NCI-H2196 (cell line): ENCODE measurements around the gene UBE2D3.

Experiments used
- DNase-seq: peaks from one replicate; lab custom pipeline; 2025; ENCODE audit not compliant: unreplicated experiment; lab: John Stamatoyannopoulos, UW

The UBE2D3 gene

GRCh38 chr4:102792361-102792936 is 34.9 kb downstream of the UBE2D3 start:
- no peak for DNase-seq

DNA sequence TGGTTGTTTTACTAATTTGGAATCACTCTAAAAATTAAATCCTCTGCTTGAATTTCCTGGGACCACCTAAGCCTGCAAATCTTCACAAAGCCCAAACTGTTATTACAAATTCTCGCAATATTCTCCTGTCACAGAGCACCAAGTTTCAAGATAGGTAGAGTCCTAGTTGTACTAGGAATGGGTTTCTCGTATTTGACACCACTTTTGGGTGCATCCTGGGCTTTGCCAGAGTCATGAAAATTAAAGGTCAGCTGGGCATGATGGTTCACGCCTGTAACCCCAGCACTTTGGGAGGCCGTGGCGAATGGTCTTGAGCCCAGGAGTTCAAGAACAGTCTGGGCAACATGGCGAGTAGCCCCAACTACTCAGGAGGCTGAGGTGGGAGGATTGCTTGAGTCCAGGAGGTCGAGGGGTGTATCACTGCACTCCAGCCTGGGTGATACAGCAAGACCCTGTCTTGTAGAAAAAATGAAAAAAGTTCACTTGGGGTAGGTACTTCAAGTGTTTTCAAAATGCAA is 36.0 kb downstream of the UBE2D3 start:
- no peak for DNase-seq

GRCh38 chr4:102789317-102789717 is 38.0 kb downstream of the UBE2D3 start:
- no peak for DNase-seq

GRCh38 chr4:102787944-102788343 is 39.4 kb downstream of the UBE2D3 start:
- DNase-seq = no peak

- no peak for DNase-seq
These were observed 40.1 kb downstream of the UBE2D3 start for GRCh38 chr4:102787096-102787881.

DNA sequence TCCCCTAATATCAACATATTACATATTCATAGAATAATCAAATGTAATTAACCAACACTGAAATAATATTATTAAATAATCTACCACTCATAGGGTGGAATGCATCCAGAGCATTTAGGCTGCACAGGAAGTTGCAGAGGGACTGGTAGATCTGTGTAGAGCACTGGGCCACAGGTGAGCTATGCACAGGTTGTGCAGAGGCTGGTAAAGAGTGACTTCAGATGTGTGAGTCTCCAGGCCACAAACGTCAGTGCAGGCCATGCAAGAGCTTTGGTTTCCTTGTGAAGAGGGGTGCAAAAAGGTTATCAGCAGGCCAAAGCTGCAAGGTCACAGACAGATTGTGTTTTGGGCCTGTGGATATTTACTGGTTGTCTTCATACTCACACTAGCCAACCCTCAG is 41.1 kb downstream of the UBE2D3 start:
- DNase-seq = no peak

DNA sequence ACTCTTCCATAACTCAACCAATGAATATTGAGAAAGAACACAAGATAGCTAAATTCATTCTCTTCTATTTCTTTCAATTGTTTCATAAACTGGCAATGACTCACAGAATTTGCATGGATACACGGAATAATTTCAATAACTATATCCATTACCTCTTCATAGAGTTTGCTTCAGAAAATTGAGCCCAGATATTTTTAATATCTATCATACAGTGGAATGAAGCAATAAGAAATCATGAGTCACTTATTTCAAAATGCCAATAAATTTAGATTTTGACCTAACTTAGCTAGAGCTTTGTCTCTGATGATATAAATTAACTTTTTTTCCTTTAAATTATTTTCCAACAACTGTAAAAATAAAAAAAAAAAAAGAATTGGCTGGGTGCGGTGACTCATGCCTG is 44.3 kb downstream of the UBE2D3 start:
- DNase-seq = no peak

DNA sequence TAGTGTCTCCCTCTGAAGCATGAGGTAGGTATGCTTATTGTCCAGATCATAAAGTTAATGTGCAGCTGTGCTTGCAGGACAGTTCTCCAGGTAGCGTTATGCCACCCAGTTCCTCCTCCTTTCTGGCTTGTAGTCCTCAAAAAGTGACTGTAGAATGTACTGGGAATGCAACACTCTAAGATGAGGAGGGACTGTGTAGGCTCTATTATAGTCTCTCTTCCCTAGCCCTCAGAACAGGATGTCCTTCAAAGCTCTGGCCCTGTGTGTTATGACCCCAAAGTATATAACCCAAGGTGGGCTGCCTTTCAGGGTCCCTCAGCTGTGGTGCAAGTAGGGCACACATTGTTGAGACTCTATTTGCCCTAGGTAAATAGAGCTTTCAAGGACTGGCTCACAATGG is 45.8 kb downstream of the UBE2D3 start:
- no peak for DNase-seq

GRCh38 chr4:102780476-102781144 is 46.7 kb downstream of the UBE2D3 start:
- peak; percentile 36 for DNase-seq

DNA sequence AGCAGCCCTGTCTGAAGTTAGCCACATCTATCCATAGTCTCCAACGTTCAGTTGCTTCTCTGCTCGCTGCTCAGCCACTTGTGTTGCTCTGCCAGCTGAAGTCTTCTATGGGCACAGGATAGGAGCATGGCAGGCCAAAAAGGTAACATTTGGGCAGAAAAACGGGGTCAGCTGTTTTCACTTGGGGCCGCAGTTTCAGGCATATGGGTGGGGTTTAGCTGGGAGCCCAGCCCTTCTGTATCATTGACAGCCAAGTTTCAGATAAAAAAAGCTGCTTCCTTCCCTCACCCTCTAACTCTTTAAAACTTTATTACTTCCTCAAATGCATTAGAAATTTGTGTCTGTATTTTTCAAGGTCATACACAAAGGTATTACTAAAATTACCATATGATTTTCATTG is 48.1 kb downstream of the UBE2D3 start:
- no peak for DNase-seq

- no peak for DNase-seq
These were observed 48.6 kb downstream of the UBE2D3 start for GRCh38 chr4:102778720-102779119.

- no peak for DNase-seq
These were observed 51.5 kb downstream of the UBE2D3 start for GRCh38 chr4:102775805-102776204.

- DNase-seq = no peak
These were observed 53.1 kb downstream of the UBE2D3 start for GRCh38 chr4:102774254-102774653.

GRCh38 chr4:102772738-102773340 is 54.5 kb downstream of the UBE2D3 start:
- DNase-seq = no peak

DNA sequence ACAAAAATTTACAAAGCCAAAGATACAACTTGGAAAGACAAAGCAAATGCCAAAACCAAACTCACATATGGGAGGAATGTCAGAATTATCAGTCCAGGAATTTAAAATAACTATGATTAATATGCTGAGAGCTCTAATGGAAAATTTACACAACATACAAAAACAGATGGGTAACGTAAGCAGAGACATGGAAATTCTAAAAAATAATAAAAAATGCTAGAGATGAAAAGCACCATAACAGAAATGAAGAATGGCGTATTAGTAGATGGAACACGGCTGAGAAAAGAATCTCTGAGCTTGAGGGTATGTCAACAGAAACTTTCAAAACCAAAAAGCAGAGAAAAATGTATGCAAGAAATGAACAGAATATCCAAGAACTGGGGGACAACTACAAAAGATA is 62.5 kb downstream of the UBE2D3 start:
- no peak for DNase-seq

DNA sequence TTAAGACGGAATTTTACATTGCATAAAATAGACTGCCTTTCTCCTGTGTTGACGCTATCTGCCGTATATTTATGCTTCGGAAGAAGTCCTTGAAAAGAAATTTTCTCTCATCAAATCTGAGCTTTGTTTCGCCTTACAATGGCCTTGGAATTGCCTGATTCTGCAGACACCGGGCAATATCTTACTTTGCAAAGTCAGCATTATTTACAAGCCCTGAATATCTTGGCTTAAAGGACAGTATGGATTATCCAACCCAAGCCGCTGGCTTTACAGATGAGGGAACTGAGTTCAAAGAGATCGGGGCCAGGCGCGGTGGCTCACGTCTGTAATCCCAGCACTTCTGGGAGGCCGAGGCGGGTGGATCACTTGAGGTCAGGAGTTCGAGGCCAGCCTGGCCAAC is 65.4 kb downstream of the UBE2D3 start:
- DNase-seq = no peak

DNA sequence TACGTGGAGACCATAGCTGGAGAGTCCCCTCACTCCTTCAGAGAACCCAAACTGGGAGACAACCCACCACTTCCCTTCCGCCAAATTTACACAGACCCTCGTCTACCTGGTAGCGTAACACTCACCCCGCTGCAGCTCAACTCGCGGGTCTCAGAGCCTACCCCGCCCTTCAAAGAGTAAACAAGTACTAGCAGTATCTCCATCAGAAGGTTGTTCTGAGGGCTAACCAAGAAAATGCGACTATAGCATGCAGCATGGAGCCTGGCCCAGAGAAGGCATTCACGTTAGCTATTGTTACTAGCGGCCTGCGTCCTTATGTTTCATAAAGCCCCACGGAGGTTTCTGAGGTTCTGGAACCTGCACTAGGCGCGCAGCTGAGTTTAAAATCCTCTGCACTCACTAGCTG is 66.1 kb downstream of the UBE2D3 start:
- no peak for DNase-seq

DNA sequence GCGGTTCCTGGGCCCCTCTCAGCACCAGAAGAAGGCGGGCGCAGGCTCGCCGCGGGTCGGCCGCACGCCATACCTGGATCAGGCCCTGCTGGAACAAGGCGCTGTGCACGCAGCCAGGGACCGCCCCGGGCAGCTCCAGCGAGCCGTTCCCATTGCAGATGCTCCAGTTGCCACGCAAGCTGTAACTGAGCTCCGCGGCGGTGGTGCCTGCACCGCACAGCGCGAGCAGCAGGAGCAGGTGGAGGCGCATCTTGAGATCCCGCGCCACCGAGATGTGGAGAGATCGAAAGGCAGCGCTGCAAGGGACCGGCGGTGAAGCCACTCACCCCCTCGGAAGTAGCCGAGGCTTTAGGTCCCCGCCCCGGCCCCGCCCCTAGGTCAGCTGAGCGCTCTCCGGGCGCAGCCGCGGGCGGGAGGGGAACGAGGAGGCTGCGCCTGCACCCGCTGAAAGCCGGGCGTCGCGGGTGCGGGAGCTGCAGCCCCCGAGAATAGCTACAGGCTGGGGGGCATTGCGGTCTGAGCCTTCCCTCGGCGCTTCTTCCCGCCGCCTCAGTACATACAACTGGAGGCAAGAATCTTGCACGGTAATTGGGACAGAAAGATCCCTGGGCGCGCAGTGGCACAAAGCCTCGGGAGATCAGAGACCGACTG is 66.6 kb downstream of the UBE2D3 start, which contains the start of gene MANBA:
Gene MANBA (minus strand): TSS at position 324 of the 651 bp plus-strand sequence. CDS start 74 bp downstream, at position 250.
- DNase-seq = peak; percentile 70

- no peak for DNase-seq
These were observed 67.3 kb downstream of the UBE2D3 start for GRCh38 chr4:102759831-102760644.
